Lower lobe of right lung (tissue), 2 donors: ENCODE results near the gene FGFRL1. TPM values are rescaled to one million over a fixed set of nuclear protein-coding genes. Genes with fewer than 3 reads are reported as not detected.

ENCODE experiments used
- ATAC-seq, 2 donors: fragments of 200-7000 bp; cut with Tn5 transposase; one replicate each; pipeline ENCODE4 v1.9.1; 2020 to 2022; ENCODE audit warnings: mild to moderate bottlenecking in 2 of 2, moderate library complexity in 2 of 2
- DNase-seq: peaks from one replicate; pipeline ENCODE4 v3.0.0-alpha.2; 2020
- H3K27ac ChIP-seq: fragments of 200-600 bp; one replicate; pipeline ENCODE4 v1.8.0; 2022
- H3K27me3 ChIP-seq: fragments of 200-600 bp; one replicate; pipeline ENCODE4 v1.8.0; 2022; ENCODE audit warnings: low read depth
- H3K36me3 ChIP-seq: fragments of 200-600 bp; one replicate; pipeline ENCODE4 v1.8.0; 2022; ENCODE audit warnings: mild to moderate bottlenecking
- H3K4me1 ChIP-seq: fragments of 200-600 bp; one replicate; pipeline ENCODE4 v1.8.0; 2022
- H3K4me3 ChIP-seq: fragments of 200-600 bp; one replicate; pipeline ENCODE4 v1.8.0; 2022; ENCODE audit warnings: mild to moderate bottlenecking
- H3K9me3 ChIP-seq: fragments of 200-600 bp; one replicate; pipeline ENCODE4 v1.8.0; 2022
- CTCF ChIP-seq: fragments of 200-600 bp; IDR thresholded peaks from one replicate; pipeline ENCODE4 v1.8.0; 2022; ENCODE audit warnings: antibody characterized with exemption, mild to moderate bottlenecking
- intact Hi-C: fragments of 100-400 bp; cut with DNase I; formaldehyde crosslinking; loops from one replicate; pipeline ENCODE4 v1.11.0; 2022
- total RNA-seq: library from RNA; stranded (reverse); fragmentation: NEBNext Ultra II Directional; extraction: Animal tissue kit (Norgen Biotek cat#: 25700); gene quantifications from one replicate; pipeline ENCODE4 v1.2.1, GENCODE V29; 2021
- donor health status: DM: no; HTN: yes; CAD: no; lungs with severe emphysema.

FGFRL1 gene
- total RNA-seq, 1 donor from 2014 or later: 23.4 TPM

- intact Hi-C loops: no loop called here
- H3K4me3 ChIP-seq: no peak overlapping the region
- peak; percentile 1 to 2 for ATAC-seq
- no peak for TF ChIP-seq CTCF
- DNase-seq: no peak
- H3K27ac ChIP-seq: no peak overlapping the region
- H3K9me3 ChIP-seq: no peaks in the 10 kb centered on the region
- peaks cover 16% of the 10 kb centered on the region for H3K4me1 ChIP-seq
- H3K27me3 ChIP-seq: peaks cover 75% of the 10 kb centered on the region
- no peaks in the 10 kb centered on the region for H3K36me3 ChIP-seq
These were observed 8.0 kb upstream of the FGFRL1 start for GRCh38 chr4:1003271-1004070.

- no peaks in the 10 kb centered on the region for H3K9me3 ChIP-seq
- DNase-seq (no peak), ATAC-seq (no peak)
- no peak overlapping the region for H3K27ac ChIP-seq
- intact Hi-C loops: no loop called here
- no peaks in the 10 kb centered on the region for H3K36me3 ChIP-seq
- no peak for TF ChIP-seq CTCF
- no peak overlapping the region for H3K4me3 ChIP-seq
- H3K27me3 ChIP-seq: peaks cover 79% of the 10 kb centered on the region
- H3K4me1 ChIP-seq: peaks cover 22% of the 10 kb centered on the region
These were observed 7.4 kb upstream of the FGFRL1 start for GRCh38 chr4:1004071-1004418.

- Histone ChIP-seq H3K27ac (no peak overlapping the region), H3K27me3 (peaks cover 79% of the 10 kb centered on the region), H3K4me3 (no peak overlapping the region), H3K4me1 (peaks cover 24% of the 10 kb centered on the region), H3K9me3 (no peaks in the 10 kb centered on the region), H3K36me3 (no peaks in the 10 kb centered on the region)
- intact Hi-C loops: no loop called here
- TF ChIP-seq CTCF: no peak
- DNase-seq (no peak), ATAC-seq (no peak)
These were observed 6.6 kb upstream of the FGFRL1 start for GRCh38 chr4:1004557-1005485.

DNA sequence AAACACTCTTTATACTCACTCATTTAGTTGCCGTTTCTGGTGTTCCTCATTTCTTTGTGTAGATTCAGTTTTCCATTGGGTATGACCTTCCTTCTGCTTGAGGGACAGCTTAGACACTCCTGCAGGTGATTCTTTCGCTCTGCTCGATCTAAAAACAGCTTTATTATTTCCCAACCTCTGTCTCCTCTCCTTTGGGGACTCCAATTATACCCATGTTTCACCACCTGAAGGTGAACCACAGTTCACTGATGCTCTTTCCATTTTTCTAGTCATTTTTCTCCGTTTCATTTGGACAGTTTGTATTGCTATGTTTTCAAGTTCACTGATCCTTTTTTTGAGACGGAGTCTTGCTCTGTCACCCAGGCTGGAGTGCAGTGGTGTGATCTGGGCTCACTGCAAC lies 4.6 kb upstream of the FGFRL1 start:
- Histone ChIP-seq H3K4me3 (no peak overlapping the region), H3K9me3 (no peaks in the 10 kb centered on the region), H3K27ac (no peak overlapping the region), H3K27me3 (peaks cover 59% of the 10 kb centered on the region), H3K4me1 (peaks cover 34% of the 10 kb centered on the region), H3K36me3 (no peaks in the 10 kb centered on the region)
- ATAC-seq (no peak), DNase-seq (no peak)
- intact Hi-C loops: no loop called here
- TF ChIP-seq CTCF: no peak

DNA sequence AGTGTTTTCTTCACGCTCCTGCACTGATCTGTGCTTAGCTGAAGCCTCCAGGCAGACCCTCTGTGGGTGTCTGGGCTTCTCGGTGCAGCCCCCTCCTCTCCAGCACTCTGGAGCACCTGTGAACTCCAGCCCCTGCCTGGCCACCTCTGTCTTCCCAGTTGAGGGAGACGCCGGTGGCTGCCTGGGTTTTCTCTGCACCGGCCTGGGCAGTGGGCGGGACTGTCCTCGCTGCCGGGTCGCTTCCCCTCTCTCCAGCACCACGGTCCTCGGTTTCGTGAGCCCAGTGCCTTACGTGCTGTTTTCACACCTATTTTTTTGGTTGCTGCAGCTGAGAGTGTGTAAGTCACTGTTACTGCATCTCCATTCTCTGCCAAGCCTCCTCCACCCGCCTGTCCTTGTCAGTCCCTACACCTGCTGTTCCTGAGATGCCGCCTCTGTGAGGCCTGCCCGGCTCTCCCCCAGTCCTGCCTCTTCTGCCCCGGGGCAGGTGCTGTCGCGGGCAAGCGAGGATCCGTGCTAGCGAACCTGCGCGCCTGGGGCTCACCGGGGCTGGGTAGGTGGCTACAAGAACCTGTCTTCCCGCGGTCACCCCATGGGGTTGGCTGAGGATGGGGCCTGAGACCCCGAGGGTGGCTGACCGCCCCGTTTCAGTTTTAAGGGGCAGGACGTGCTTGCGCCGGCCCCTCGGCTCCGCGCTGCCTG lies 2.4 kb upstream of the FGFRL1 start:
- no peaks in the 10 kb centered on the region for H3K36me3 ChIP-seq
- ATAC-seq (peak in 1 of 2 donors; percentile 4), DNase-seq (peak; percentile 74)
- H3K27me3 ChIP-seq: peaks cover 37% of the 10 kb centered on the region
- intact Hi-C loops: no loop called here
- peak overlapping the region; percentile 74 for H3K4me3 ChIP-seq
- TF ChIP-seq CTCF: no peak
- H3K9me3 ChIP-seq: no peaks in the 10 kb centered on the region
- peak overlapping the region; percentile 41 for H3K27ac ChIP-seq
- H3K4me1 ChIP-seq: peaks cover 30% of the 10 kb centered on the region
